ENCODE results near the gene PCDH9.

PCDH9 gene

GRCh38 chr13:67226696-67227095 is 3.4 kb downstream of the PCDH9 start:
- H3K36me3 ChIP-seq, result peaks cover 5% of the 10 kb centered on the region; the same call in 1 of the 2 replicates
- peak overlapping the region; percentile 79 for H3K9ac ChIP-seq
- H3K4me2 ChIP-seq, result peak overlapping the region; percentile 85
- peaks cover 39% of the 10 kb centered on the region for H4K20me1 ChIP-seq
- H3K27me3 ChIP-seq, result no peaks in the 10 kb centered on the region
- H3K27ac ChIP-seq, result no peak overlapping the region
- H3K4me1 ChIP-seq, result peaks cover 51% of the 10 kb centered on the region
- H3K9me3 ChIP-seq, result no peaks in the 10 kb centered on the region
- TF ChIP-seq Cebpa-rat (IDR thresholded peaks at IDR 0.05), result no peak
- H3K4me3 ChIP-seq, result peak overlapping the region; percentile 95

GRCh38 chr13:67225252-67226159 is 4.6 kb downstream of the PCDH9 start:
- peaks cover 59% of the 10 kb centered on the region for H3K4me1 ChIP-seq

DNA sequence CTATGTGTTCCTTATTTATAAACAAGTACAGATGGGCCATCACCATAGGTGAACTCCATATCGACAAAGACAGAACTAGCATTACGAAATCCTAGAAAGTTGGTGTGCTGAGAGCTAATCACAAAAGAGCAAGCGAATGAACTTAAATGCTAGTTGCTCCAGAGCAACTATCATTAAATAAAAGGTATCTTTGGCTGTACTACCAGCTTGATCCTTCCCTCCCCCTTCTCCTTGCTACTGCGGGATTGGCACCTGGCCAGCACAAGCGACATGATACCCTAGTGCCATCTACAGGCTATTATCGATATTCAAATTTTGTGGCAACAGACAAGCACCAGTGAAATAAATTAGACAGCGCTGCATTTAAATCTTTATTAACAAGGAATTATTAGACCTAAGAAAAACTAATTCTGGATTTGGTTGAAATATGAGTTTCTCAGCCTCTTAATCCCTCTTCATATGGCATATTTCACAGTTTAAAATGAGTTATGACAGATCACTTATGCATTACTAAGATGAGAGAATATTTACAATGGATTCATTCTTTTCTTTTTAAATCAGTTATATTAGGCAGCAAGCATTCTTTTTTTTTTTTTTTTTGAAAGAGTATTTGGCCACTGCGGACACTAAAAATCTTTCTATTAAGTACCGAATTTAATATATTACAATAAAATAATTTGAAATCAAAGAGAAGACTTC is 5.8 kb downstream of the PCDH9 start:
- peaks cover 68% of the 10 kb centered on the region for H3K4me1 ChIP-seq
- H3K4me2 ChIP-seq, result peak overlapping the region; percentile 85
- TF ChIP-seq Cebpa-rat (IDR thresholded peaks at IDR 0.05), result no peak
- peak overlapping the region; percentile 74 for H3K9ac ChIP-seq
- H3K9me3 ChIP-seq, result no peaks in the 10 kb centered on the region
- no peaks in the 10 kb centered on the region for H3K27me3 ChIP-seq
- peak overlapping the region; percentile 95 for H3K4me3 ChIP-seq
- H3K27ac ChIP-seq, result 0 out of 2 replicates have a peak overlapping the region, but pooled peaks have one; percentile 3
- H3K36me3 ChIP-seq, result peaks cover 5% of the 10 kb centered on the region; the same call in 1 of the 2 replicates
- H4K20me1 ChIP-seq, result peaks cover 37% of the 10 kb centered on the region

More at GRCh38 chr13:67225252-67226159, 4.6 kb downstream of the PCDH9 start:
- Histone ChIP-seq H3K27ac (peak overlapping the region; percentile 70), H3K27me3 (no peaks in the 10 kb centered on the region), H3K36me3 (peaks cover 5% of the 10 kb centered on the region; the same call in 1 of the 2 replicates), H3K9me3 (no peaks in the 10 kb centered on the region), H3K4me3 (peak overlapping the region; percentile 95), H3K9ac (peak overlapping the region; percentile 74), H3K4me2 (peak overlapping the region; percentile 85), H4K20me1 (peaks cover 39% of the 10 kb centered on the region)
- no peak for TF ChIP-seq Cebpa-rat (IDR thresholded peaks at IDR 0.05)

- Histone ChIP-seq H3K36me3 (peaks cover 5% of the 10 kb centered on the region; the same call in 1 of the 2 replicates), H3K4me3 (peak overlapping the region; percentile 95), H3K9me3 (no peaks in the 10 kb centered on the region), H3K4me2 (peak overlapping the region; percentile 85), H4K20me1 (peaks cover 31% of the 10 kb centered on the region), H3K27me3 (no peaks in the 10 kb centered on the region), H3K9ac (0 out of 2 replicates have a peak overlapping the region, but pooled peaks have one; percentile 17), H3K27ac (0 out of 2 replicates have a peak overlapping the region, but pooled peaks have one; percentile 3), H3K4me1 (peaks cover 72% of the 10 kb centered on the region)
- no peak for TF ChIP-seq Cebpa-rat (IDR thresholded peaks at IDR 0.05)
Observed at GRCh38 chr13:67223742-67224141, 6.4 kb downstream of the PCDH9 start.

GRCh38 chr13:67223024-67223423 is 7.1 kb downstream of the PCDH9 start:
- Histone ChIP-seq H3K27me3 (no peaks in the 10 kb centered on the region), H3K4me3 (peak overlapping the region; percentile 59), H3K9me3 (no peaks in the 10 kb centered on the region), H4K20me1 (peaks cover 24% of the 10 kb centered on the region), H3K9ac (peak overlapping the region; percentile 33), H3K4me1 (peaks cover 77% of the 10 kb centered on the region), H3K4me2 (peak overlapping the region; percentile 78), H3K36me3 (peaks cover 5% of the 10 kb centered on the region; the same call in 1 of the 2 replicates), H3K27ac (peak overlapping the region; percentile 47)
- TF ChIP-seq Cebpa-rat (IDR thresholded peaks at IDR 0.05), result no peak

DNA sequence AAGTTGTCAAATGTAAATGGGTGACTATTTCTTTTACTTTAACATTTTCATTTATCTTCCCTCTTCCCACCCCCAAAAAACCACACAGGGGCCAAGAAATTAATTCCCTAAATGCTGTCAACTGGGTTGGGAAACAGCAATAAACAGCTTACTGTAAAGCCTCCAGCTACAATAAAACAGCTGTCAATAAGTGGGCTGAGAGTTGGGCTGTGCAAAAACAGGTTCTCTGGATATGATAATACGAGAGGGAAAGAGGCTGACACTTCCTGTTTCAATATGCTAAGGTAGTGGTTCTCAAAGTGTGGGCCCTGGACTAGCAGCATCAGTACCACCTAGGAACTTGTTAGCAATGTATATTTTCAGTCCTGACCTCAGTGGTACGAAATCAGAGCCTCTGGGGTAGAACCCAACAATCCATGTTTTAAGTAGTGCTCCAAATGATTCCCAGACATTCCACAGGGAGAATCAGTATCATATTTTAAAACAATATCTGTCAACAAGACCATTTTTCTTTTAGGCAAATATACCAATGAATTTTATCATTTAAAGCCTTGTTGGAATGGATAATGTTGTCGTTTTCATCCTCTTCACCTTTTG is 8.4 kb downstream of the PCDH9 start:
- TF ChIP-seq Cebpa-rat (IDR thresholded peaks at IDR 0.05), result no peak
- Histone ChIP-seq H3K4me2 (peak overlapping the region; percentile 78), H3K4me1 (peaks cover 77% of the 10 kb centered on the region), H3K4me3 (peak overlapping the region; percentile 59), H3K27me3 (no peaks in the 10 kb centered on the region), H3K9me3 (no peaks in the 10 kb centered on the region), H4K20me1 (peaks cover 11% of the 10 kb centered on the region), H3K9ac (peak overlapping the region; percentile 54; the same call in 1 of the 2 replicates), H3K36me3 (peaks cover 8% of the 10 kb centered on the region; the same call in 1 of the 2 replicates), H3K27ac (peak overlapping the region; percentile 35)

DNA sequence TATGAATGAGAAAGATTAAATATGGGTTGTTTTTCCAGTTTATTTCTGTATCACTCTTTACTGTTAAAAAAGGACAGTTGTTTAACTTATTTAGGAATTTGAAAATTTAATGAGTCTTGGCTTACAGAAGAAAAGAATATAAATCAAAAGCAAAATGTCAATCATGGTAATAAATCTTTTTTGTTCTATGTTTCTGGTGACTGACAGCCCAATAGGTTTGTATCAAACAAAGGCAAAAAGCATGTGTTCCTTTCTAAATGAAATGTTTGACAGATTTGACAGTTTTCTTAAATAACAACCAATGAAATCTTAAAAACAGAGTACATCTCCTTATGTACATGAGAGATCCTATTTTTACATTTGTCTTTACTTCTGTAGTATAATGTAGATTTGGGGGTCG is 11.0 kb downstream of the PCDH9 start:
- no peaks in the 10 kb centered on the region for H4K20me1 ChIP-seq
- H3K4me2 ChIP-seq, result no peak overlapping the region
- peaks cover 13% of the 10 kb centered on the region; the same call in 1 of the 2 replicates for H3K36me3 ChIP-seq
- no peak overlapping the region for H3K27ac ChIP-seq
- no peaks in the 10 kb centered on the region for H3K27me3 ChIP-seq
- H3K9ac ChIP-seq, result no peak overlapping the region
- H3K4me3 ChIP-seq, result no peak overlapping the region
- no peaks in the 10 kb centered on the region for H3K9me3 ChIP-seq
- TF ChIP-seq Cebpa-rat (IDR thresholded peaks at IDR 0.05), result no peak
- H3K4me1 ChIP-seq, result peaks cover 58% of the 10 kb centered on the region

DNA sequence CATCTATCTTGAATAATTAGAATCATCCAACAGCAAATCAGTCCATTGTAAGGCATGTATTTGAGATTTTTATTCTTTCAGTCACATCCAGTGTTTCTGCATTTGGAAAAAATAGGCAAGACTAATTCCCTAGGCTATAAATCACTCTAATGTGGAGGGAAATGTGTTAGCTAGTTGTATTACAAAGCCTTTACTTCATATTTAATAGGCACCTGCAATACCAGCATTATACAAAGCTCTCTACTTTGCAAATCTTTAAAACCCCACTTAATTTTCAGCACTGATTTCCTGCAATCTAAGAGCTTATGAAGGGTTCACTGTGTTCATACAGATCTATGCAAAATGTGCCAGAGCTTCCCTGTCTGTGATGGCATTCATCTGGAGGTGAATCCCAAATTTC is 12.3 kb downstream of the PCDH9 start:
- Histone ChIP-seq H3K9ac (no peak overlapping the region), H3K4me2 (peak overlapping the region; percentile 2; the same call in 1 of the 2 replicates), H3K27ac (no peak overlapping the region), H4K20me1 (no peaks in the 10 kb centered on the region), H3K9me3 (no peaks in the 10 kb centered on the region), H3K4me3 (no peak overlapping the region), H3K4me1 (peaks cover 54% of the 10 kb centered on the region), H3K36me3 (peaks cover 17% of the 10 kb centered on the region; the same call in 1 of the 2 replicates), H3K27me3 (no peaks in the 10 kb centered on the region)
- no peak for TF ChIP-seq Cebpa-rat (IDR thresholded peaks at IDR 0.05)

GRCh38 chr13:67216864-67217263 is 13.3 kb downstream of the PCDH9 start:
- Histone ChIP-seq H3K27ac (no peak overlapping the region), H3K4me3 (no peak overlapping the region), H3K36me3 (peaks cover 21% of the 10 kb centered on the region; the same call in 1 of the 2 replicates), H3K27me3 (no peaks in the 10 kb centered on the region), H3K9ac (no peak overlapping the region), H3K9me3 (no peaks in the 10 kb centered on the region), H3K4me2 (0 out of 2 replicates have a peak overlapping the region, but pooled peaks have one; percentile 2), H3K4me1 (peaks cover 45% of the 10 kb centered on the region), H4K20me1 (no peaks in the 10 kb centered on the region)
- no peak for TF ChIP-seq Cebpa-rat (IDR thresholded peaks at IDR 0.05)

Measured in BLaER1 (cell line).